Dedifferentiated amniotic fluid mesenchymal stem cell (primary cell): Measurements from ENCODE around the gene CENPL.

Source experiments
- DNase-seq: peaks from one replicate; pipeline ENCODE4 v3.0.0-alpha.2; 2016; ENCODE audit errors: extremely low spot score

CENPL gene

GRCh38 chr1:173758110-173758509 lies 66.6 kb downstream of the CENPL start:
- no peak for DNase-seq

- DNase-seq, result no peak
These were observed 67.0 kb downstream of the CENPL start for GRCh38 chr1:173757666-173758065.

- no peak for DNase-seq
These were observed 70.9 kb downstream of the CENPL start for GRCh38 chr1:173753830-173754229.
